ENCODE measurements around the gene TBXT. TPM values are rescaled to one million over a fixed set of nuclear protein-coding genes. Genes with fewer than 3 reads are reported as not detected.

Gene TBXT
- total RNA-seq, 1 experiment from 2014 or later, result 0.31 TPM

DNA sequence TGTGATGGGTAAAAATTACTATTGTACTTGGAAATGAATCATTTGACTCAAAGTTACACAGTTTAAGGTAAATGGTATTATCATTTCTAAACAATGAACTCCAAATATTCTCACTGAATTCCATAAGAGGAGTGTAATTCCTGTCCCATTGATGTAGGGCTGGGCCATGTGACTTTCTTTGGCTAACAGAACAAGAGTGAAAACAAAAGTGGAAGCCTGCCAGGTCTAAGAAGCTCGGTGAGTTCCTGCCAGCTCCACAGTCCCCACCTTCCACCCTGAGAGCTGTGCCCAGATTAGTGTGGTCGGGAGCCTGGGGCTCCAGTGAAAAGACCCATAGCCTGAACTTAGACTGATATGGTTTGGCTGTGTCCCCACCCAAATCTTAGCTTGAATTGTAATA, 24.6 kb downstream of the TBXT start:
- no peaks in the 10 kb centered on the region for H4K20me1 ChIP-seq (ENCODE audit: control insufficient read depth, insufficient read depth, insufficient read length)
- peaks cover 1 to 14% (median 2%) of the 10 kb centered on the region in 3 experiments; a peak in 3 of 7 replicates for H3K36me3 Mint-ChIP-seq (ENCODE audit: insufficient read depth in 1 of 3, low read depth in 3 of 3)

More for the DNA sequence above, 24.6 kb downstream of the TBXT start:
- H3K18ac ChIP-seq (ENCODE audit: insufficient read length, low read depth, low read length), result no peak overlapping the region
- no peak overlapping the region for H3K4me3 Mint-ChIP-seq
- H3K27me3 Mint-ChIP-seq (ENCODE audit: low read depth), result peaks cover 30% of the 10 kb centered on the region
- no peak overlapping the region for H2BK12ac ChIP-seq (ENCODE audit: insufficient read length, low read depth, low read length)
- no peak overlapping the region for H3K4me2 ChIP-seq (ENCODE audit: insufficient read depth, insufficient read length, low read length)
- H2BK5ac ChIP-seq (ENCODE audit: insufficient read length, low read length), result no peak overlapping the region
- H3K79me2 ChIP-seq (ENCODE audit: insufficient read depth, low read length), result no peaks in the 10 kb centered on the region
- no peak overlapping the region for H3T11ph ChIP-seq (ENCODE audit: low read length)
- WGBS (ENCODE audit: extremely low coverage, insufficient read length, low lambda C conversion rate), result no CpG with 5 or more reads among the region's 2 CpGs
- H2BK20ac ChIP-seq (ENCODE audit: low read depth, low read length, poor library complexity, severe bottlenecking), result no peak overlapping the region
- TF ChIP-seq, protein P1, sequence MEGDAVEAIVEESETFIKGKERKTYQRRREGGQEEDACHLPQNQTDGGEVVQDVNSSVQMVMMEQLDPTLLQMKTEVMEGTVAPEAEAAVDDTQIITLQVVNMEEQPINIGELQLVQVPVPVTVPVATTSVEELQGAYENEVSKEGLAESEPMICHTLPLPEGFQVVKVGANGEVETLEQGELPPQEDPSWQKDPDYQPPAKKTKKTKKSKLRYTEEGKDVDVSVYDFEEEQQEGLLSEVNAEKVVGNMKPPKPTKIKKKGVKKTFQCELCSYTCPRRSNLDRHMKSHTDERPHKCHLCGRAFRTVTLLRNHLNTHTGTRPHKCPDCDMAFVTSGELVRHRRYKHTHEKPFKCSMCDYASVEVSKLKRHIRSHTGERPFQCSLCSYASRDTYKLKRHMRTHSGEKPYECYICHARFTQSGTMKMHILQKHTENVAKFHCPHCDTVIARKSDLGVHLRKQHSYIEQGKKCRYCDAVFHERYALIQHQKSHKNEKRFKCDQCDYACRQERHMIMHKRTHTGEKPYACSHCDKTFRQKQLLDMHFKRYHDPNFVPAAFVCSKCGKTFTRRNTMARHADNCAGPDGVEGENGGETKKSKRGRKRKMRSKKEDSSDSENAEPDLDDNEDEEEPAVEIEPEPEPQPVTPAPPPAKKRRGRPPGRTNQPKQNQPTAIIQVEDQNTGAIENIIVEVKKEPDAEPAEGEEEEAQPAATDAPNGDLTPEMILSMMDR (conservative IDR thresholded peaks at IDR 0.05), result no peak
- H3K27me3 ChIP-seq (ENCODE audit: insufficient read depth, low read length), result no peaks in the 10 kb centered on the region
- H3K4me1 ChIP-seq (ENCODE audit: insufficient read depth, low read length), result no peaks in the 10 kb centered on the region; the same call in 1 of the 2 replicates
- H3K4me1 Mint-ChIP-seq, result peaks cover 17 to 19% of the 10 kb centered on the region in 2 experiments
- no peak overlapping the region for H2AFZ ChIP-seq (ENCODE audit: low read length)
- H2AK5ac ChIP-seq (ENCODE audit: insufficient read length, low read length), result no peak overlapping the region
- H3K4ac ChIP-seq (ENCODE audit: low read depth, low read length), result no peak overlapping the region
- H3K9ac ChIP-seq (ENCODE audit: extremely low read depth, insufficient read length, low read length), result no peak overlapping the region
- no peak overlapping the region for H2BK15ac ChIP-seq (ENCODE audit: low read depth, low read length)
- no peak overlapping the region for H4K5ac ChIP-seq (ENCODE audit: insufficient read length, low read depth, low read length)
- H3K56ac ChIP-seq (ENCODE audit: insufficient read length, low read depth, low read length), result no peak overlapping the region
- H3K79me1 ChIP-seq (ENCODE audit: insufficient read depth, low read depth, low read length, poor library complexity, severe bottlenecking), result no peaks in the 10 kb centered on the region
- peaks cover 3 to 9% of the 10 kb centered on the region in 2 experiments for H3K9me3 Mint-ChIP-seq
- no peak for DNase-seq
- H3K14ac ChIP-seq (ENCODE audit: insufficient read depth, low read length), result no peak overlapping the region
- no peak overlapping the region; a peak in 1 of 7 replicates for H3K27ac Mint-ChIP-seq
- H3K27ac ChIP-seq (ENCODE audit: insufficient read length, low read depth, low read length), result no peak overlapping the region
- H4K91ac ChIP-seq (ENCODE audit: insufficient read length, low read depth, low read length), result no peak overlapping the region
- H2BK120ac ChIP-seq (ENCODE audit: low read depth, low read length, poor library complexity, severe bottlenecking), result no peak overlapping the region
- H3K9me3 ChIP-seq (ENCODE audit: control insufficient read depth, low read depth, low read length), result no peaks in the 10 kb centered on the region
- no peak overlapping the region for H4K8ac ChIP-seq (replicated peaks; ENCODE audit: insufficient read length, low read depth, low read length)
- no peak overlapping the region for H3K23ac ChIP-seq (ENCODE audit: insufficient read length, low read depth, low read length)
- no peaks in the 10 kb centered on the region for H3K23me2 ChIP-seq (ENCODE audit: insufficient read length, low read depth, low read length, poor library complexity, severe bottlenecking)
